H1 (cell line): Measurements from ENCODE around the gene PNMA1. TPM values are rescaled to one million over a fixed set of nuclear protein-coding genes. Genes with fewer than 3 reads are reported as not detected.

ENCODE experiments used
- CTCF ChIA-PET: fragments of 300-600 bp; sonication (Branson Sonifier 250); formaldehyde crosslinking; loops from one replicate; lab custom pipeline; 2021; ENCODE audit not compliant: partially characterized antibody; lab: Charles Lee
- POLR2A ChIA-PET: fragments of 300-600 bp; sonication (Branson Sonifier 250); formaldehyde crosslinking; loops from one replicate; lab custom pipeline; 2021; ENCODE audit warnings: inconsistent platforms; ENCODE audit not compliant: partially characterized antibody; lab: Charles Lee
- DNase-seq, 2 experiments: peaks; one replicate each; pipeline versions ENCODE4 v3.0.0 to v3.0.0-alpha.2; 2010 to 2022; ENCODE audit warnings: low spot score in 2 of 2, low read depth in 1 of 2, mixed read lengths in 1 of 2
- FAIRE-seq: peaks from 2 replicates; lab custom pipeline; 2011; peaks lifted over from hg19 to GRCh38; lab: Jason Lieb, UNC
- H2AFZ ChIP-seq: 2 replicates; pipeline ENCODE4 v1.8.1; 2012; ENCODE audit warnings: low read length, inconsistent platforms
- H2AK5ac ChIP-seq: 2 replicates; pipeline ENCODE4 v1.6.1; 2013; ENCODE audit warnings: low read depth, low read length
- H2BK120ac ChIP-seq: replicated peaks from 2 replicates; pipeline ENCODE3; 2013; ENCODE audit warnings: low read depth, low read length, inconsistent platforms
- H2BK12ac ChIP-seq: 2 replicates; pipeline ENCODE4 v1.6.1; 2013; ENCODE audit warnings: low read depth, low read length
- H2BK15ac ChIP-seq: 2 replicates; pipeline ENCODE4 v1.6.1; 2013; ENCODE audit warnings: low read length
- H2BK20ac ChIP-seq: 2 replicates; pipeline ENCODE4 v1.6.1; 2013; ENCODE audit warnings: low read length
- H2BK5ac ChIP-seq: 2 replicates; pipeline ENCODE4 v1.6.1; 2013; ENCODE audit warnings: low read depth, low read length
- H3K14ac ChIP-seq: 2 replicates; pipeline ENCODE4 v1.6.1; 2013; ENCODE audit warnings: inconsistent platforms; ENCODE audit not compliant: insufficient read length
- H3K18ac ChIP-seq: 2 replicates; pipeline ENCODE4 v1.6.1; 2013; ENCODE audit warnings: low read length; ENCODE audit errors: extremely low read depth
- H3K23ac ChIP-seq: 2 replicates; pipeline ENCODE4 v1.6.1; 2013; ENCODE audit warnings: inconsistent platforms; ENCODE audit not compliant: insufficient read length
- H3K23me2 ChIP-seq: 2 replicates; pipeline ENCODE4 v1.6.1; 2013; ENCODE audit warnings: low read depth, low read length
- H3K27ac ChIP-seq: 2 replicates; pipeline ENCODE4 v1.6.1; 2011; ENCODE audit warnings: low read depth, low read length, inconsistent platforms
- H3K27me3 ChIP-seq, 4 experiments: replicated peaks in 1 of 4; 1 replicate in 1 of 4; 2 replicates in 3 of 4; pipeline versions ENCODE4 v1.6.1 to v1.8.1; 2011 to 2013; ENCODE audit warnings: low read length in 3 of 4, mild to moderate bottlenecking in 3 of 4, inconsistent platforms in 2 of 4, mixed read lengths in 2 of 4, moderate library complexity in 1 of 4; ENCODE audit not compliant: control insufficient read depth in 3 of 4, insufficient read depth in 3 of 4; ENCODE audit errors: extremely low read depth in 1 of 4
- H3K36me3 ChIP-seq, 4 experiments: 2 replicates each; pipeline versions ENCODE4 v1.6.1 to v1.8.1; 2011 to 2013; ENCODE audit warnings: mild to moderate bottlenecking in 4 of 4, low read length in 3 of 4, moderate library complexity in 2 of 4, control low read depth in 1 of 4, inconsistent platforms in 1 of 4; ENCODE audit not compliant: insufficient read depth in 4 of 4, control insufficient read depth in 2 of 4
- H3K4ac ChIP-seq: replicated peaks from 2 replicates; pipeline ENCODE3; 2013; ENCODE audit warnings: low read length, low read depth, mixed read lengths, inconsistent platforms; ENCODE audit not compliant: insufficient read length
- H3K4me1 ChIP-seq, 4 experiments: replicated peaks in 1 of 4; 1 replicate in 1 of 4; 2 replicates in 3 of 4; pipeline versions ENCODE4 v1.6.1 to v1.8.1; 2011 to 2013; ENCODE audit warnings: low read length in 3 of 4, inconsistent platforms in 2 of 4, mixed read lengths in 1 of 4; ENCODE audit not compliant: insufficient read depth in 4 of 4, control insufficient read depth in 3 of 4
- H3K4me2 ChIP-seq, 2 experiments: 2 replicates each; pipeline versions ENCODE4 v1.6.1 to v1.8.1; 2011 to 2013; ENCODE audit warnings: low read depth in 2 of 2, low read length in 2 of 2, control low read depth in 1 of 2, inconsistent platforms in 1 of 2, mild to moderate bottlenecking in 1 of 2; ENCODE audit not compliant: insufficient read depth in 1 of 2
- H3K4me3 ChIP-seq, 4 experiments: fragments of 200-600, 300-600 bp in 1 of 4; sonication (generic), shearing (Covaris generic), sonication (Bioruptor Twin) in 1 of 4; 2 replicates each; pipeline versions ENCODE4 v1.5.1 to v1.8.1; 2011 to 2016; ENCODE audit warnings: low read length in 4 of 4, low read depth in 3 of 4, control low read depth in 2 of 4, inconsistent platforms in 2 of 4, mild to moderate bottlenecking in 2 of 4, mixed read lengths in 1 of 4, moderate library complexity in 1 of 4; ENCODE audit not compliant: insufficient read depth in 2 of 4; ENCODE audit errors: extremely low read depth in 1 of 4
- H3K56ac ChIP-seq: replicated peaks from 2 replicates; pipeline ENCODE3; 2013; ENCODE audit warnings: low read depth, mild to moderate bottlenecking, mixed read lengths, low read length, inconsistent platforms; ENCODE audit not compliant: insufficient read length
- H3K79me1 ChIP-seq: 2 replicates; pipeline ENCODE4 v1.6.1; 2013; ENCODE audit warnings: low read depth, low read length, control low read depth
- H3K79me2 ChIP-seq, 2 experiments: 2 replicates each; pipeline versions ENCODE4 v1.6.1 to v1.8.1; 2012 to 2013; ENCODE audit warnings: low read length in 2 of 2, mild to moderate bottlenecking in 2 of 2, inconsistent platforms in 1 of 2; ENCODE audit not compliant: insufficient read depth in 2 of 2, control insufficient read depth in 1 of 2
- H3K9ac ChIP-seq, 4 experiments: replicated peaks in 1 of 4; 1 replicate in 1 of 4; 2 replicates in 3 of 4; pipeline versions ENCODE4 v1.6.1 to v1.8.1; 2011 to 2013; ENCODE audit warnings: low read depth in 3 of 4, low read length in 3 of 4, control low read depth in 2 of 4, mild to moderate bottlenecking in 2 of 4, moderate library complexity in 2 of 4, inconsistent platforms in 1 of 4; ENCODE audit errors: extremely low read depth in 1 of 4
- H3K9me3 ChIP-seq, 2 experiments: 2 replicates each; pipeline versions ENCODE4 v1.6.1 to v1.8.1; 2012 to 2013; ENCODE audit warnings: mild to moderate bottlenecking in 2 of 2, moderate library complexity in 2 of 2, control low read depth in 1 of 2, inconsistent platforms in 1 of 2, low read depth in 1 of 2, low read length in 1 of 2, mixed read lengths in 1 of 2; ENCODE audit not compliant: insufficient read depth in 2 of 2
- H4K20me1 ChIP-seq, 2 experiments: replicated peaks in 1 of 2; 2 replicates each; pipeline versions ENCODE3 to v1.8.1; 2011 to 2013; ENCODE audit warnings: inconsistent platforms in 2 of 2, low read length in 2 of 2, mild to moderate bottlenecking in 1 of 2; ENCODE audit not compliant: insufficient read depth in 2 of 2, control insufficient read depth in 1 of 2
- H4K5ac ChIP-seq: 2 replicates; pipeline ENCODE4 v1.6.1; 2013; ENCODE audit warnings: low read length, low read depth, mixed read lengths, inconsistent platforms; ENCODE audit not compliant: insufficient read length
- H4K8ac ChIP-seq: 2 replicates; pipeline ENCODE4 v1.8.0; 2013; ENCODE audit warnings: mild to moderate bottlenecking, moderate library complexity, low read length, inconsistent platforms; ENCODE audit not compliant: insufficient read depth; ENCODE audit errors: extremely low read depth
- H4K91ac ChIP-seq: replicated peaks from 2 replicates; pipeline ENCODE3; 2013; ENCODE audit warnings: low read length, mixed read lengths, inconsistent platforms; ENCODE audit not compliant: insufficient read length
- ATF3 ChIP-seq: IDR thresholded peaks from 2 replicates; pipeline ENCODE4 v1.6.1; 2011; ENCODE audit warnings: low read depth, mild to moderate bottlenecking, low read length; ENCODE audit not compliant: insufficient read depth
- E2F6 ChIP-seq: IDR thresholded peaks from 2 replicates; pipeline ENCODE4 v1.6.1; 2012; ENCODE audit warnings: inconsistent platforms
- MAFK ChIP-seq: IDR thresholded peaks from 2 replicates; pipeline ENCODE4 v1.6.1; 2012; ENCODE audit warnings: low read depth, mild to moderate bottlenecking, improper control_type of control experiment, low read length
- SP2 ChIP-seq: IDR thresholded peaks from 2 replicates; pipeline ENCODE4 v1.6.1; 2012; ENCODE audit warnings: mild to moderate bottlenecking, low read length, inconsistent platforms
- TBP ChIP-seq: IDR thresholded peaks from 2 replicates; pipeline ENCODE4 v1.6.1; 2011; ENCODE audit warnings: low read depth, low read length, improper control_type of control experiment
- TCF12 ChIP-seq: IDR thresholded peaks from 2 replicates; pipeline ENCODE4 v1.6.1; 2011; ENCODE audit warnings: low read depth, mild to moderate bottlenecking, low read length
- WGBS, 2 experiments: shearing (Covaris generic) in 1 of 2; methylation state at CpG; one replicate each; pipeline versions ENCODE4 v1.1.6 to v1.1.7; 2013 to 2015; ENCODE audit warnings: low lambda C conversion rate in 2 of 2, mixed read lengths in 2 of 2, inconsistent platforms in 1 of 2, low coverage in 1 of 2, missing lambda C conversion rate in 1 of 2; ENCODE audit not compliant: insufficient replicate concordance in 2 of 2, insufficient coverage in 1 of 2, insufficient read length in 1 of 2; ENCODE audit errors: extremely low coverage in 1 of 2, missing lambda C conversion rate in 1 of 2; 5-methylcytosine and 5-hydroxymethylcytosine counted together
- polyA plus RNA-seq, 7 experiments: library from polyadenylated mRNA; depleted of rRNA in 3 of 7; stranded (reverse) in 5 of 7; unstranded in 2 of 7; fragments of >200 nt in 5 of 7; fragments of 200-250 nt in 2 of 7; gene quantifications; 1 replicate in 5 of 7; 2 replicates in 1 of 7; 4 replicates in 1 of 7; pipeline versions ENCODE4 v1.2.1 to v1.2.3, GENCODE V29; 2011 to 2013; ENCODE audit warnings: missing spikeins in 2 of 7, mixed read lengths in 2 of 7
- total RNA-seq: library from RNA; stranded (reverse); fragmentation: NEBNext Ultra II Directional; extraction: Animal tissue kit (Norgen Biotek cat#: 25700); gene quantifications from 2 replicates; pipeline ENCODE4 v1.2.1, GENCODE V29; 2021
- TF ChIP-seq, protein P1 (sequence below), 3 experiments: IDR thresholded peaks; 1 replicate in 2 of 3; 2 replicates in 1 of 3; pipeline versions ENCODE4 v1.5.1 to v1.6.1; 2011; ENCODE audit warnings: low read length in 3 of 3, mild to moderate bottlenecking in 3 of 3, inconsistent platforms in 2 of 3, low read depth in 1 of 3, moderate library complexity in 1 of 3; ENCODE audit not compliant: insufficient read depth in 1 of 3; ENCODE audit errors: control extremely low read depth in 1 of 3

PNMA1 gene
- total and polyA plus RNA-seq, 2 of the 8 experiments (the other 6 are each of a cell fraction or from before 2014, with no cell fraction given), result 15.8 to 52.7 TPM

DNA sequence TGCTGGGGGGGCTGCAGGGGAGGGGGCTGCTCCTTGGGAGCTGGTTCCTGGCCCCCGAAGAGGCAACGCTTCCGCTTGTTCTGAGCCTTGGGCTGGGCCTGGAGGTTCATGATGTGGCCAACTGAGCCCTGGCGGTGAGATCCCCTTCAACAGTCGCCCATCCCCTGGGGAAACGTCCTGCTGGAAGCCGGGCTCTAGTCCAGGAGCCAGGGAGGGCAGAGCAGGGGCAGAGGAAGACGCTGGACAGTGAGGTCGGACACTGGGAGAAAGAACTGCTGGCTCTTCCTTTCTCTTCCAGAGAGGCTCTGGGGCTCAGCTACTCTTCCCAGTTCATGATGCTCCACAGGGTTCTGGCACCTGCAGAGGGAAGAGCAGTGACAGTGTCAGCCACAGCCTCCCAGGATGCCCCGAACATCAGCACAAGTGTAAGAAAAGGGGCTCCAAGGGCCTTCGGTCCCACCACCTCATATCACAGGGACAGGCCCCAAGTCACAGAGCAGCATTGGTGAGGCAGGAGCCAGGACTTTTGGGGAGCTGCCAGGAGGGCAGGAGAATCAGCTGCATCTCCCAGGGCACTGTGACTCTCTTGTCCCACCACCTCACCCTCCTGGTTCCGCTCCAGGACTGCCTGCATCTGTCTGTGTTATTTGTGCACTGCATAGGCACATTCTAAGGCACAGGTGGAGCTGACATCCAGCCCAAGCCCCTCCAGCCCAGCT, 25.9 kb upstream of the PNMA1 start:
- Histone ChIP-seq H3K4ac (no peak overlapping the region), H3K36me3 (peaks cover 0 to 11% (median 3%) of the 10 kb centered on the region in 4 experiments; a peak in 2 of 8 replicates), H2AK5ac (0 out of 2 replicates have a peak overlapping the region, but pooled peaks have one; percentile 6), H2BK120ac (no peak overlapping the region), H3K23me2 (no peaks in the 10 kb centered on the region), H3K27ac (no peak overlapping the region), H2AFZ (no peak overlapping the region), H4K8ac (no peak overlapping the region; the same call in 1 of the 2 replicates), H4K5ac (no peak overlapping the region), H3K23ac (no peak overlapping the region), H3K14ac (no peak overlapping the region), H3K18ac (no peak overlapping the region), H3K56ac (no peak overlapping the region), H3K4me3 (no peak overlapping the region), H2BK20ac (no peak overlapping the region), H4K91ac (peak overlapping the region; percentile 2), H2BK15ac (0 out of 2 replicates have a peak overlapping the region, but pooled peaks have one; percentile 46), H2BK12ac (peak overlapping the region; percentile 85; the same call in 1 of the 2 replicates), H3K9me3 (no peaks in the 10 kb centered on the region), H3K4me2 (peak overlapping the region; percentile 49 to 57; a peak in 2 of 4 replicates), H3K27me3 (no peaks in the 10 kb centered on the region), H3K79me2 (peaks cover 0 to 15% of the 10 kb centered on the region in 2 experiments; a peak in 1 of 4 replicates), H4K20me1 (peaks cover 6% of the 10 kb centered on the region in 2 experiments), H2BK5ac (0 out of 2 replicates have a peak overlapping the region, but pooled peaks have one; percentile 68), H3K79me1 (peaks cover 8% of the 10 kb centered on the region), H3K4me1 (peaks cover 4 to 34% (median 25%) of the 10 kb centered on the region in 4 experiments), H3K9ac (no peak overlapping the region; a peak in 1 of 7 replicates)
- no peak for DNase-seq
- no peak for FAIRE-seq
- WGBS, 2 experiments, result 89% methylated on average over 11 of the region's 12 CpGs; no CpG with 5 or more reads in 1 of the 2 experiments
- POLR2A ChIA-PET, result interaction anchor here (1.0 to 2.5 kb wide), 3 partner anchors 19 to 27 kb away, joined by 3 to 13 read pairs (median 11); a partner anchor contains a TSS
- CTCF ChIA-PET, result interaction anchor here (1.0 to 11.1 kb wide), 8 partner anchors 11 to 121 kb away, joined by 3 to 198 read pairs (median 8); a partner anchor contains a TSS
- TF ChIP-seq SP2 (no peak), ATF3 (no peak), E2F6 (no peak), MAFK (no peak), TCF12 (no peak), TBP (no peak)
- TF ChIP-seq, protein P1, sequence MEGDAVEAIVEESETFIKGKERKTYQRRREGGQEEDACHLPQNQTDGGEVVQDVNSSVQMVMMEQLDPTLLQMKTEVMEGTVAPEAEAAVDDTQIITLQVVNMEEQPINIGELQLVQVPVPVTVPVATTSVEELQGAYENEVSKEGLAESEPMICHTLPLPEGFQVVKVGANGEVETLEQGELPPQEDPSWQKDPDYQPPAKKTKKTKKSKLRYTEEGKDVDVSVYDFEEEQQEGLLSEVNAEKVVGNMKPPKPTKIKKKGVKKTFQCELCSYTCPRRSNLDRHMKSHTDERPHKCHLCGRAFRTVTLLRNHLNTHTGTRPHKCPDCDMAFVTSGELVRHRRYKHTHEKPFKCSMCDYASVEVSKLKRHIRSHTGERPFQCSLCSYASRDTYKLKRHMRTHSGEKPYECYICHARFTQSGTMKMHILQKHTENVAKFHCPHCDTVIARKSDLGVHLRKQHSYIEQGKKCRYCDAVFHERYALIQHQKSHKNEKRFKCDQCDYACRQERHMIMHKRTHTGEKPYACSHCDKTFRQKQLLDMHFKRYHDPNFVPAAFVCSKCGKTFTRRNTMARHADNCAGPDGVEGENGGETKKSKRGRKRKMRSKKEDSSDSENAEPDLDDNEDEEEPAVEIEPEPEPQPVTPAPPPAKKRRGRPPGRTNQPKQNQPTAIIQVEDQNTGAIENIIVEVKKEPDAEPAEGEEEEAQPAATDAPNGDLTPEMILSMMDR (IDR thresholded peaks at IDR 0.05; ENCODE audit: control extremely low read depth in 1 of 3, insufficient read depth in 1 of 3, low read depth in 1 of 3, low read length in 3 of 3), result no peak
